ENCODE results near the gene AIG1. TPM values are rescaled to one million over a fixed set of nuclear protein-coding genes. Genes with fewer than 3 reads are reported as not detected.
A peak's percentile ranks its signal among the peaks of the same experiment; 100 is the strongest.

AIG1 gene
- total RNA-seq, 6 donors from 2014 or later: 6.3 to 26.6 (median 20.8) TPM

GRCh38 chr6:143262859-143263258 lies 202.2 kb downstream of the AIG1 start:
- no peaks in the 10 kb centered on the region for H3K36me3 ChIP-seq
- no peaks in the 10 kb centered on the region for H3K27me3 ChIP-seq
- TF ChIP-seq POLR2AphosphoS5 (IDR thresholded peaks at IDR 0.05): no peak
- TF ChIP-seq EP300 (IDR thresholded peaks at IDR 0.05): no peak
- TF ChIP-seq, protein P1, sequence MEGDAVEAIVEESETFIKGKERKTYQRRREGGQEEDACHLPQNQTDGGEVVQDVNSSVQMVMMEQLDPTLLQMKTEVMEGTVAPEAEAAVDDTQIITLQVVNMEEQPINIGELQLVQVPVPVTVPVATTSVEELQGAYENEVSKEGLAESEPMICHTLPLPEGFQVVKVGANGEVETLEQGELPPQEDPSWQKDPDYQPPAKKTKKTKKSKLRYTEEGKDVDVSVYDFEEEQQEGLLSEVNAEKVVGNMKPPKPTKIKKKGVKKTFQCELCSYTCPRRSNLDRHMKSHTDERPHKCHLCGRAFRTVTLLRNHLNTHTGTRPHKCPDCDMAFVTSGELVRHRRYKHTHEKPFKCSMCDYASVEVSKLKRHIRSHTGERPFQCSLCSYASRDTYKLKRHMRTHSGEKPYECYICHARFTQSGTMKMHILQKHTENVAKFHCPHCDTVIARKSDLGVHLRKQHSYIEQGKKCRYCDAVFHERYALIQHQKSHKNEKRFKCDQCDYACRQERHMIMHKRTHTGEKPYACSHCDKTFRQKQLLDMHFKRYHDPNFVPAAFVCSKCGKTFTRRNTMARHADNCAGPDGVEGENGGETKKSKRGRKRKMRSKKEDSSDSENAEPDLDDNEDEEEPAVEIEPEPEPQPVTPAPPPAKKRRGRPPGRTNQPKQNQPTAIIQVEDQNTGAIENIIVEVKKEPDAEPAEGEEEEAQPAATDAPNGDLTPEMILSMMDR (IDR thresholded peaks at IDR 0.05): no peak
- no peak for TF ChIP-seq POLR2A (IDR thresholded peaks at IDR 0.05)
- 88 to 96% methylated on average over 2 of the region's 2 CpGs for WGBS, 2 donors
- H3K4me1 ChIP-seq: peaks cover 0 to 8% (median 0%) of the 10 kb centered on the region in 4 donors
- ATAC-seq (ENCODE audit: low FRiP score in 2 of 2) (no peak), DNase-seq (no peak)
- no peak overlapping the region for H3K27ac ChIP-seq
- no peak overlapping the region for H3K4me3 ChIP-seq
- H3K9me3 ChIP-seq: peaks cover 0 to 4% (median 0%) of the 10 kb centered on the region in 4 donors

- peak in 1 of 2 donors; percentile 18 for DNase-seq
- Histone ChIP-seq H3K4me3 (no peak overlapping the region), H3K36me3 (no peaks in the 10 kb centered on the region), H3K9me3 (no peaks in the 10 kb centered on the region), H3K4me1 (peaks cover 0 to 8% (median 0%) of the 10 kb centered on the region in 4 donors), H3K27ac (no peak overlapping the region), H3K27me3 (no peaks in the 10 kb centered on the region)
- no peak for ATAC-seq (ENCODE audit: low FRiP score in 2 of 2)
- no peak for TF ChIP-seq POLR2AphosphoS5 (IDR thresholded peaks at IDR 0.05)
- no peak for TF ChIP-seq POLR2A (IDR thresholded peaks at IDR 0.05)
- TF ChIP-seq, protein P1 (IDR thresholded peaks at IDR 0.05): no peak
- no peak for TF ChIP-seq EP300 (IDR thresholded peaks at IDR 0.05)
- 76 to 96% methylated on average over 5 of the region's 5 CpGs for WGBS, 2 donors
Observed at GRCh38 chr6:143264379-143264778, 203.7 kb downstream of the AIG1 start.

- TF ChIP-seq POLR2A (IDR thresholded peaks at IDR 0.05): no peak
- TF ChIP-seq EP300 (IDR thresholded peaks at IDR 0.05): no peak
- TF ChIP-seq, protein P1 (IDR thresholded peaks at IDR 0.05): no peak
- no peak for TF ChIP-seq POLR2AphosphoS5 (IDR thresholded peaks at IDR 0.05)
- Histone ChIP-seq H3K27me3 (no peaks in the 10 kb centered on the region), H3K36me3 (no peaks in the 10 kb centered on the region), H3K9me3 (no peaks in the 10 kb centered on the region), H3K4me3 (no peak overlapping the region), H3K27ac (no peak overlapping the region), H3K4me1 (peaks cover 0 to 8% (median 0%) of the 10 kb centered on the region in 4 donors)
- ATAC-seq (ENCODE audit: low FRiP score in 2 of 2) (no peak), DNase-seq (no peak)
- 70 to 80% methylated on average over 4 of the region's 4 CpGs for WGBS, 2 donors
Observed at GRCh38 chr6:143264986-143265764, 204.5 kb downstream of the AIG1 start.

- no peak for DNase-seq
- no peak overlapping the region for H3K27ac ChIP-seq
- TF ChIP-seq POLR2AphosphoS5 (IDR thresholded peaks at IDR 0.05) (no peak), EP300 (IDR thresholded peaks at IDR 0.05) (no peak), POLR2A (IDR thresholded peaks at IDR 0.05) (no peak)
- TF ChIP-seq, protein P1 (IDR thresholded peaks at IDR 0.05): no peak
- H3K4me1 ChIP-seq: no peaks in the 10 kb centered on the region
- no peak overlapping the region for H3K4me3 ChIP-seq
- H3K36me3 ChIP-seq: no peaks in the 10 kb centered on the region
- ATAC-seq (ENCODE audit: low FRiP score in 2 of 2): peak in 1 of 2 donors; percentile 44
- no peaks in the 10 kb centered on the region for H3K9me3 ChIP-seq
- WGBS, 2 donors: 83 to 88% methylated on average over 2 of the region's 2 CpGs
- no peaks in the 10 kb centered on the region for H3K27me3 ChIP-seq
Observed at GRCh38 chr6:143267760-143268159, 207.1 kb downstream of the AIG1 start.

- no peak for TF ChIP-seq POLR2A (IDR thresholded peaks at IDR 0.05)
- TF ChIP-seq POLR2AphosphoS5 (IDR thresholded peaks at IDR 0.05): no peak
- TF ChIP-seq, protein P1 (IDR thresholded peaks at IDR 0.05): no peak
- DNase-seq (no peak), ATAC-seq (ENCODE audit: low FRiP score in 2 of 2) (no peak)
- no peaks in the 10 kb centered on the region for H3K36me3 ChIP-seq
- no peak overlapping the region for H3K4me3 ChIP-seq
- no peaks in the 10 kb centered on the region for H3K4me1 ChIP-seq
- no peaks in the 10 kb centered on the region for H3K27me3 ChIP-seq
- WGBS, 2 donors: 90 to 95% methylated on average over 1 of the region's 1 CpG
- H3K9me3 ChIP-seq: no peaks in the 10 kb centered on the region
- H3K27ac ChIP-seq: no peak overlapping the region
Observed at GRCh38 chr6:143268439-143268838, 207.8 kb downstream of the AIG1 start.
